ENCODE measurements around the gene DMGDH. TPM values are rescaled to one million over a fixed set of nuclear protein-coding genes. Genes with fewer than 3 reads are reported as not detected.

Gene DMGDH
- total RNA-seq, 2 donors from 2014 or later: 0.30 to 1.4 TPM

DNA sequence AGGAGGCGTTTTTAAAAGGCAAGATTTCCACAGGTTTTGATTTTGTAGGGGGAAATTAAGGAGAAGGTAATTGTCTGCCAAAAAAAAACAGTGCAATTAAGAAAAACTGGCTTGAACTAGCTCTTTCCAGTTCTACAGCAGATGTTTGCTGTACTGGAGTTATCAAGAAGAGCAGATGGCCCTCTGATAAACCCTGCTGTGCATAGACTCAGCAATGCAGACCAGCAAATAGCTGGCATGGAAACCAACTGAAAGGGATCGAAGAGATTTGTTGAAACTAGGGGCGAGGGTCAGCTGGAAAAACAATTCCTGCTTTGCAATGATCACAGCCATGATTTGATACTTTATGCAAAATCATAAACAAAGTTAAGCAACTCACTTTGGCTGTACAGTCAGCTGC, 24.3 kb upstream of the DMGDH start:
- no peaks in the 10 kb centered on the region for H3K36me3 ChIP-seq
- TF ChIP-seq, protein P1, sequence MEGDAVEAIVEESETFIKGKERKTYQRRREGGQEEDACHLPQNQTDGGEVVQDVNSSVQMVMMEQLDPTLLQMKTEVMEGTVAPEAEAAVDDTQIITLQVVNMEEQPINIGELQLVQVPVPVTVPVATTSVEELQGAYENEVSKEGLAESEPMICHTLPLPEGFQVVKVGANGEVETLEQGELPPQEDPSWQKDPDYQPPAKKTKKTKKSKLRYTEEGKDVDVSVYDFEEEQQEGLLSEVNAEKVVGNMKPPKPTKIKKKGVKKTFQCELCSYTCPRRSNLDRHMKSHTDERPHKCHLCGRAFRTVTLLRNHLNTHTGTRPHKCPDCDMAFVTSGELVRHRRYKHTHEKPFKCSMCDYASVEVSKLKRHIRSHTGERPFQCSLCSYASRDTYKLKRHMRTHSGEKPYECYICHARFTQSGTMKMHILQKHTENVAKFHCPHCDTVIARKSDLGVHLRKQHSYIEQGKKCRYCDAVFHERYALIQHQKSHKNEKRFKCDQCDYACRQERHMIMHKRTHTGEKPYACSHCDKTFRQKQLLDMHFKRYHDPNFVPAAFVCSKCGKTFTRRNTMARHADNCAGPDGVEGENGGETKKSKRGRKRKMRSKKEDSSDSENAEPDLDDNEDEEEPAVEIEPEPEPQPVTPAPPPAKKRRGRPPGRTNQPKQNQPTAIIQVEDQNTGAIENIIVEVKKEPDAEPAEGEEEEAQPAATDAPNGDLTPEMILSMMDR (IDR thresholded peaks at IDR 0.05): no peak
- DNase-seq: no peak
- intact Hi-C loops (cut with DNase I): no loop called here
- H3K4me1 ChIP-seq: no peaks in the 10 kb centered on the region
- no peak overlapping the region for H3K27ac ChIP-seq
- no peak overlapping the region for H3K4me3 ChIP-seq
- H3K9ac ChIP-seq (ENCODE audit: low read depth in 2 of 2, low read length in 2 of 2): no peak overlapping the region
- H3K9me3 ChIP-seq: no peaks in the 10 kb centered on the region
- H3K27me3 ChIP-seq: no peaks in the 10 kb centered on the region

DNA sequence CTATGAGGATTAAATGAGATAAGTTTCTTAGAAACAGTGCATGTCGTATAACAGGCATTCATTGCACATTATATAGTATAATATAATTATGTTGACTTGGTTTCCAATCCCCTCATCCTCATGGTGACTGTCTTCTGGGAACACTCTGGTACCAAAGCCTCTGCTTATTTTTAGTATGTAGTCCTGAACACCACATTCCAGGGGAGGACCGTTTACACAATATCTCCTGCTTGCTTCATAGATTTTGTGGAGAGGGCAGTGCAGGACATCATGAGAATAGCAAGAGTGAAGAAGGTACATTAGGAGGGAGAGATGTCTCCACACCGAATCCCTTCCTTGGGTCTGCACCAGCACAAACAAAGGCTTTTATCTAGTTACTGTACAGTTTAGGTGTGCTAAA, 21.6 kb upstream of the DMGDH start:
- no peaks in the 10 kb centered on the region for H3K9me3 ChIP-seq
- intact Hi-C loops (cut with DNase I): no loop called here
- no peak overlapping the region for H3K9ac ChIP-seq (ENCODE audit: low read depth in 2 of 2, low read length in 2 of 2)
- no peak for DNase-seq
- no peaks in the 10 kb centered on the region for H3K4me1 ChIP-seq
- no peak overlapping the region for H3K27ac ChIP-seq
- no peaks in the 10 kb centered on the region for H3K27me3 ChIP-seq
- no peaks in the 10 kb centered on the region for H3K36me3 ChIP-seq
- TF ChIP-seq, protein P1 (IDR thresholded peaks at IDR 0.05): no peak
- H3K4me3 ChIP-seq: no peak overlapping the region

DNA sequence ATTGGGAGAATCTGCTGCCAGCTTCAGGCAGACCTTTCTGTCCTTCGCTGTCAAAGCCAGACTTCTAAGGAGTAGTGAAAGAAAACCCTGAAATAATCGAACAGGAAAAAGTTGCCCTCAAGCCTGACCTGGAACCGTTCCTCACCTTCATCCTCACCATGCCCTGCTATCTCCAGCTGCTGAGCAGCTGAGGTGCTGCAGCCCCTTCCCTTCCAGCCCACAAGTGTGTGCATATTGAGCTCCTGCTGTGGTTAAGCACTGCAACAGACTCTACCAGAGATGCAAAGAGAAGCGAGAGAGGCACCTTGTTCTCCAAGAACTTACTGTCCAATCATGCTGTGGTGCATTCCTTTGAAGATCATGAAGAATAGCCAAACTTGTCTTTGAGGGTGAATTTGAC, 19.0 kb upstream of the DMGDH start:
- TF ChIP-seq, protein P1 (IDR thresholded peaks at IDR 0.05): no peak
- no peak overlapping the region for H3K27ac ChIP-seq
- intact Hi-C loops (cut with DNase I): no loop called here
- no peaks in the 10 kb centered on the region for H3K36me3 ChIP-seq
- H3K27me3 ChIP-seq: no peaks in the 10 kb centered on the region
- no peak overlapping the region for H3K9ac ChIP-seq (ENCODE audit: low read depth in 2 of 2, low read length in 2 of 2)
- H3K4me3 ChIP-seq: no peak overlapping the region
- DNase-seq: no peak
- H3K4me1 ChIP-seq: no peaks in the 10 kb centered on the region
- H3K9me3 ChIP-seq: no peaks in the 10 kb centered on the region

DNA sequence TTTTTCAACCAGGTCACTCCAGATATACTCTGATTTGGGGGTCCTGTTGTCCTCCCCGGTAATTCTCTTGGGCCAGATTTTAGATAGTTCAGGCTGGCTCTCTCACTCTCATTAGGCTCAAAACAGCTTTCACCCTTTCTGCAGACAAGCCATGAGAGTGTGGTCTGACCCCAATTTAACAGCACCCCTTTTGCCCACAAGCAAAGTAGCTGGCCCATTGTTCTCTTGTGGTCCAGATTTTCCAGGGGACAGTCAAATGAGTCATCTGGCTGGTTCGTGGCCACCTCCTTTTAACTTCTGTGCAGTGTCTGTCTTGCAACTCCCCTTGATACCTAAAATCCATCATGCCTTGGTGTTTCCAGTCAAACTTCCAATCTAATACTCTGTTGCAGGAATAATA, 16.6 kb upstream of the DMGDH start:
- Histone ChIP-seq H3K9me3 (no peaks in the 10 kb centered on the region), H3K27ac (no peak overlapping the region), H3K27me3 (no peaks in the 10 kb centered on the region), H3K36me3 (no peaks in the 10 kb centered on the region), H3K4me3 (no peak overlapping the region), H3K4me1 (no peaks in the 10 kb centered on the region), H3K9ac (ENCODE audit: low read depth in 2 of 2, low read length in 2 of 2) (no peak overlapping the region)
- intact Hi-C loops (cut with DNase I): no loop called here
- TF ChIP-seq, protein P1 (IDR thresholded peaks at IDR 0.05): no peak
- DNase-seq: no peak

DNA sequence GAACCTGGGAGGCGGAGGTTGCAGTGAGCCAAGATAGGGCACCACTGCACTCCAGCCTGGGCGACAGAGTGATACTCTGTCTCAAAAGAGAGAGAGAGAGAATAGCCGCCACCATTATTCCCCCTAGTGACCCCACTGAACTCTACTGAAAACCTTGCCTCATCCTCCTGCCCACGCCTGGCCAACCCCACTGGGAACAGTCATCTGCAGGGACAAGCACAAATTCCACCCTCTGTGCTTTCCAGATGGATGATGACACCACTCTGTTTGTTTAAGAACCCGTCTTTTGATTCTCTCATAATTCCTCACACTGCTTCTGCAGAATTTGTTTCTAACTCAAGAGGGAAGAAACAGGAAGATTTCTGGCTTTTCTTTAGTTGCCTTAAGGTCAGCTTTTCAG, 12.3 kb upstream of the DMGDH start:
- Histone ChIP-seq H3K4me3 (no peak overlapping the region), H3K36me3 (no peaks in the 10 kb centered on the region), H3K27ac (no peak overlapping the region), H3K9ac (ENCODE audit: low read depth in 2 of 2, low read length in 2 of 2) (no peak overlapping the region), H3K9me3 (no peaks in the 10 kb centered on the region), H3K4me1 (no peaks in the 10 kb centered on the region), H3K27me3 (no peaks in the 10 kb centered on the region)
- intact Hi-C loops (cut with DNase I): no loop called here
- no peak for DNase-seq
- TF ChIP-seq, protein P1 (IDR thresholded peaks at IDR 0.05): no peak

DNA sequence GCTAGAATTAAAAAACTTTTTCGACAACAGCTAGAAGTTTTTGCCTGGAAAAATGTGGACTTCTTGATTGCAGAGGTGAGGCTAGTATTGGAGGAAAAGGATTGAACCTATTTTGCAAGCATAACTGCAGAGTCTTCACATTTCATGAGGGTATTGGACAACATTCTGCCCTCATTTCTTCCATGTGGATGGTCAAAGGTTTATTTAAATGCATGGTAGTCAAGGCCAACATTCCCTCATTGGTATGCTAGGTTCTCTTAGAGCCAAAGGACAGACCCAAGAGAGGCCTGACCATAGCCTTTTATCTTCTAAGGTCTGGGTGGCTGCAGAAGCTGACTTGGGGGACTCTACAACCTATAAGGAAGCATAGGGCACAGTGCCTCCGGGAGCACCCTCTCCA, 11.3 kb upstream of the DMGDH start:
- intact Hi-C loops (cut with DNase I): no loop called here
- Histone ChIP-seq H3K9me3 (no peaks in the 10 kb centered on the region), H3K36me3 (no peaks in the 10 kb centered on the region), H3K9ac (ENCODE audit: low read depth in 2 of 2, low read length in 2 of 2) (no peak overlapping the region), H3K27ac (no peak overlapping the region), H3K4me1 (no peaks in the 10 kb centered on the region), H3K27me3 (no peaks in the 10 kb centered on the region), H3K4me3 (no peak overlapping the region)
- TF ChIP-seq, protein P1 (IDR thresholded peaks at IDR 0.05): no peak
- no peak for DNase-seq

Data from colonic mucosa (tissue), 4 donors.